DOHH2 (cell line): ENCODE results near the gene GOLPH3L.
A peak's percentile ranks its signal among the peaks of the same experiment; 100 is the strongest.

Source experiments
- H3F3A ChIP-seq: fragments of 200-600 bp; sonication (generic), shearing (Covaris generic); 2 replicates; pipeline ENCODE4 v1.6.0; 2016; ENCODE audit warnings: antibody characterized with exemption, mild to moderate bottlenecking; ENCODE audit not compliant: control insufficient read depth, insufficient read depth
- H3K27ac ChIP-seq: fragments of 200-600 bp; sonication (generic); 2 replicates; pipeline ENCODE4 v1.5.1; 2014; ENCODE audit warnings: low read depth, mild to moderate bottlenecking, low read length, moderate library complexity
- H3K27me3 ChIP-seq: fragments of 200-600 bp; sonication (generic); 2 replicates; pipeline ENCODE4 v1.6.1; 2014; ENCODE audit warnings: mild to moderate bottlenecking, low read length, mixed read lengths; ENCODE audit not compliant: control insufficient read depth
- H3K36me3 ChIP-seq: fragments of 200-600 bp; sonication (generic); 2 replicates; pipeline ENCODE4 v1.6.1; 2014; ENCODE audit warnings: mild to moderate bottlenecking, low read length, moderate library complexity, mixed read lengths; ENCODE audit not compliant: control insufficient read depth
- H3K4me1 ChIP-seq: fragments of 200-600 bp; sonication (generic); 2 replicates; pipeline ENCODE4 v1.6.1; 2014; ENCODE audit warnings: mild to moderate bottlenecking, low read length, mixed read lengths; ENCODE audit not compliant: control insufficient read depth
- H3K4me2 ChIP-seq: fragments of 200-600 bp; sonication (generic); 2 replicates; pipeline ENCODE4 v1.6.0; 2014; ENCODE audit warnings: mild to moderate bottlenecking, low read length, moderate library complexity
- H3K4me3 ChIP-seq: fragments of 200-600 bp; sonication (generic); 2 replicates; pipeline ENCODE4 v1.5.1; 2014; ENCODE audit warnings: mild to moderate bottlenecking, low read length, mixed read lengths
- H3K79me2 ChIP-seq: fragments of 200-600 bp; sonication (generic); 2 replicates; pipeline ENCODE4 v1.6.1; 2014; ENCODE audit warnings: mild to moderate bottlenecking, low read length, mixed read lengths; ENCODE audit not compliant: control insufficient read depth
- H3K9me2 ChIP-seq: fragments of 200-600 bp; sonication (generic); replicated peaks from 2 replicates; pipeline ENCODE4 v1.6.1; 2014; ENCODE audit warnings: mild to moderate bottlenecking, low read length, mixed read lengths; ENCODE audit not compliant: control insufficient read depth
- H3K9me3 ChIP-seq: fragments of 200-600 bp; sonication (generic); 2 replicates; pipeline ENCODE4 v1.6.1; 2014; ENCODE audit warnings: antibody characterized with exemption, low read length, mixed read lengths; ENCODE audit not compliant: control insufficient read depth, insufficient read depth
- H4K20me1 ChIP-seq: fragments of 200-600 bp; sonication (generic); 2 replicates; pipeline ENCODE4 v1.6.0; 2014; ENCODE audit warnings: low read depth, mild to moderate bottlenecking, antibody characterized with exemption, low read length, moderate library complexity; ENCODE audit not compliant: control insufficient read depth, insufficient read depth
- CTCF ChIP-seq: fragments of 200-600 bp; sonication (generic); IDR thresholded peaks from one replicate; pipeline ENCODE4 v1.5.1; 2014; ENCODE audit warnings: antibody characterized with exemption, mild to moderate bottlenecking, low read depth, low read length; ENCODE audit not compliant: poor library complexity, severe bottlenecking
- EZH2phosphoT487 ChIP-seq: fragments of 200-600 bp; sonication (generic); IDR thresholded peaks from 2 replicates; pipeline ENCODE4 v1.6.1; 2017; ENCODE audit warnings: borderline replicate concordance, mild to moderate bottlenecking, antibody characterized with exemption, low read length, moderate library complexity, mixed read lengths

GOLPH3L gene

DNA sequence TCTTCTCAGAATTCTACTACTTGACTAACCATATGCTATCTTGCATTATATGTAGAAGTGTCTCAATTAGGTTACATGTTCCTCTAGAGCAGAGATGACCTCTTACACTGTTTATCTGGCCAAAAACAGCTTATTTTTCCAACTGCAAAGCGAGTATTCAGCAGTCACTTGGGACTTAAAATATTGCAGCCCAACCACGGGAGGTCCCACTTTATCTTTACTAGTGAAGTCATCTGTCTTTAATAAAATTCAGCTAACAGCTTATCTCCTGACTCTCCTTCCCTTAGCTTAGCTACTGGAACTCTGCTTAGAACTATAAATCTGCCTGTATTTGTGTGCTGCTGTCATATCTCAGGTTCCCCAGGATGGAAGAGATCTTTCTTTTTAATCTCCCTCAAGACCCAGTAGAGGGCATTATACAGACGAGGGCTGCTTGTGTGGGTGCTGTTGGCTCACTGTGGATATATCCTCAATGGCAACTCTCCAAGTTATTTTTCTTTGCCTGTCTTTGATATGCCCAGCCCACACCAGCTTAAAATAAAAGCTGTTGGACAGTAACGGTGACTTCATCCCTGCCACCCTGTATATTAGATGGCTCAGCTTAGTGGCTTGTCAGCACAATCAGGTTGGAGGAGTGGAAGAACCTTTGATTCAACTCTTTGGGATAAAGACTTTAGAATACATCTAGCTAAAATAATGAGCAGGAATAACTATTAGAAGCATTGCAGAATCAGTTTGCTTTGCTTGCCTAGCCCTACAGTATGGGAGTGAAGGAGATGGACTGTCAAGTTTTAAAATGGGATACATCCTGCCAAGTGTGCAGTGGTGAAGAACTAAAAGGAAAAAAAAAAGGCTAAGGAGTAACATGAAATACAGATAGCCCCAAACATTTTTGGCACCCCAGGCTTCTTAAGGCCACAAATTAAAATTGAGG, 77.1 kb downstream of the GOLPH3L start:
- Histone ChIP-seq H4K20me1 (no peaks in the 10 kb centered on the region), H3K27ac (no peak overlapping the region)
- TF ChIP-seq CTCF (peak; percentile 37), EZH2phosphoT487 (no peak)

GRCh38 chr1:150615346-150616201, 81.4 kb downstream of the GOLPH3L start:
- H3K27me3 ChIP-seq: no peaks in the 10 kb centered on the region
- peaks cover 34% of the 10 kb centered on the region for H3K4me1 ChIP-seq
- no peaks in the 10 kb centered on the region; the same call in 1 of the 2 replicates for H4K20me1 ChIP-seq
- no peaks in the 10 kb centered on the region for H3K9me2 ChIP-seq
- TF ChIP-seq CTCF (no peak), EZH2phosphoT487 (no peak)
- H3K36me3 ChIP-seq: peaks cover 79% of the 10 kb centered on the region
- H3K9me3 ChIP-seq: no peaks in the 10 kb centered on the region
- H3K4me2 ChIP-seq: no peak overlapping the region
- peaks cover 3% of the 10 kb centered on the region; the same call in 1 of the 2 replicates for H3K79me2 ChIP-seq
- H3F3A ChIP-seq: peaks cover 6% of the 10 kb centered on the region; the same call in 1 of the 2 replicates
- no peak overlapping the region for H3K4me3 ChIP-seq
- H3K27ac ChIP-seq: no peak overlapping the region

More for the DNA sequence above, 77.1 kb downstream of the GOLPH3L start:
- H3K27me3 ChIP-seq: no peaks in the 10 kb centered on the region
- H3K79me2 ChIP-seq: peaks cover 3% of the 10 kb centered on the region; the same call in 1 of the 2 replicates
- peaks cover 3% of the 10 kb centered on the region; the same call in 1 of the 2 replicates for H3K4me1 ChIP-seq
- H3K9me2 ChIP-seq: no peaks in the 10 kb centered on the region
- no peaks in the 10 kb centered on the region for H3K9me3 ChIP-seq
- H3K4me2 ChIP-seq: no peak overlapping the region
- H3K4me3 ChIP-seq: no peak overlapping the region
- peaks cover 14% of the 10 kb centered on the region for H3F3A ChIP-seq
- peaks cover 91% of the 10 kb centered on the region for H3K36me3 ChIP-seq

GRCh38 chr1:150613061-150613920, 83.7 kb downstream of the GOLPH3L start:
- H3K79me2 ChIP-seq: no peaks in the 10 kb centered on the region
- H3K4me3 ChIP-seq: no peak overlapping the region
- H4K20me1 ChIP-seq: no peaks in the 10 kb centered on the region; the same call in 1 of the 2 replicates
- no peak overlapping the region for H3K27ac ChIP-seq
- H3K9me2 ChIP-seq: no peaks in the 10 kb centered on the region
- H3K4me2 ChIP-seq: no peak overlapping the region
- H3K27me3 ChIP-seq: no peaks in the 10 kb centered on the region
- peaks cover 34% of the 10 kb centered on the region for H3K4me1 ChIP-seq
- TF ChIP-seq EZH2phosphoT487 (no peak), CTCF (no peak)
- peaks cover 56% of the 10 kb centered on the region for H3K36me3 ChIP-seq
- peaks cover 4% of the 10 kb centered on the region; the same call in 1 of the 2 replicates for H3F3A ChIP-seq
- H3K9me3 ChIP-seq: no peaks in the 10 kb centered on the region
